Lung (tissue), 12 donors: ENCODE results near the gene AUTS2. TPM values are rescaled to one million over a fixed set of nuclear protein-coding genes. Genes with fewer than 3 reads are reported as not detected.

Source experiments
- ATAC-seq: fragments of 200-7000 bp; cut with Tn5 transposase; one replicate; pipeline ENCODE4 v1.9.1; 2020; ENCODE audit warnings: moderate number of reproducible peaks; ENCODE audit not compliant: insufficient read depth, low FRiP score
- DNase-seq, 3 donors: peaks; one replicate each; pipeline ENCODE4 v3.0.0-alpha.2; 2013 to 2017
- H3K27ac ChIP-seq, 2 donors: one replicate each; pipeline ENCODE4 v1.5.1; 2013; ENCODE audit warnings: mild to moderate bottlenecking in 2 of 2, moderate library complexity in 2 of 2, control low read depth in 1 of 2, inconsistent platforms in 1 of 2, low read depth in 1 of 2, low read length in 1 of 2
- H3K27me3 ChIP-seq, 3 donors: one replicate each; pipeline ENCODE4 v1.5.1; 2013; ENCODE audit warnings: low read length in 2 of 3; ENCODE audit not compliant: control insufficient read depth in 3 of 3, insufficient read depth in 3 of 3
- H3K36me3 ChIP-seq, 4 donors: one replicate each; pipeline ENCODE4 v1.5.1; 2013; ENCODE audit warnings: low read length in 4 of 4, mild to moderate bottlenecking in 1 of 4, moderate library complexity in 1 of 4; ENCODE audit not compliant: control insufficient read depth in 4 of 4, insufficient read depth in 4 of 4
- H3K4me1 ChIP-seq, 5 donors: one replicate each; pipeline ENCODE4 v1.5.1; 2013; ENCODE audit warnings: low read length in 5 of 5, mild to moderate bottlenecking in 2 of 5, moderate library complexity in 1 of 5; ENCODE audit not compliant: control insufficient read depth in 5 of 5, insufficient read depth in 5 of 5
- H3K4me3 ChIP-seq: one replicate; pipeline ENCODE4 v1.5.1; 2013; ENCODE audit warnings: mild to moderate bottlenecking, control low read depth, moderate library complexity
- H3K9ac ChIP-seq, 2 donors: one replicate each; pipeline ENCODE4 v1.5.1; 2013; ENCODE audit warnings: low read length in 2 of 2, control low read depth in 1 of 2; ENCODE audit not compliant: insufficient read depth in 1 of 2
- H3K9me3 ChIP-seq, 4 donors: one replicate each; pipeline ENCODE4 v1.5.1; 2013; ENCODE audit warnings: low read length in 3 of 4, mild to moderate bottlenecking in 1 of 4, moderate library complexity in 1 of 4; ENCODE audit not compliant: control insufficient read depth in 4 of 4, insufficient read depth in 3 of 4
- CTCF ChIP-seq: IDR thresholded peaks from 2 replicates; pipeline ENCODE4 v1.5.1; 2012; ENCODE audit warnings: mild to moderate bottlenecking; ENCODE audit errors: control extremely low read depth, extremely low read depth
- WGBS, 2 donors: extraction: QIAGEN DNeasy Blood & Tissue Kit; methylation state at CpG; one replicate each; pipeline ENCODE4 v1.1.7; 2013; 5-methylcytosine and 5-hydroxymethylcytosine counted together
- polyA plus RNA-seq, 2 donors: library from polyadenylated mRNA; stranded (reverse); fragments of 200-250 nt; gene quantifications; one replicate each; pipeline ENCODE4 v1.2.1, GENCODE V29; 2013
- total RNA-seq, 2 donors: library from RNA; depleted of rRNA in 1 of 2; stranded (reverse); fragments of >200 nt in 1 of 2; gene quantifications; one replicate each; pipeline ENCODE4 v1.2.1, GENCODE V29; 2014 to 2021
- donor health status: control.
- donor health status: control.
- donor health status: Bipolar disorder and iron deficiency.
- donor health status: healthy.
- donor health status: DM: yes; HTN: yes; CAD: no.

Gene AUTS2
- total and polyA plus RNA-seq, 4 donors, result 11.8 to 115 (median 40.6) TPM

GRCh38 chr7:69823151-69823744, 225.0 kb downstream of the AUTS2 start:
- Histone ChIP-seq H3K27ac (no peak overlapping the region), H3K4me3 (no peak overlapping the region), H3K9ac (no peak overlapping the region), H3K36me3 (no peaks in the 10 kb centered on the region), H3K9me3 (no peaks in the 10 kb centered on the region), H3K27me3 (no peaks in the 10 kb centered on the region), H3K4me1 (peaks cover 5 to 42% (median 24%) of the 10 kb centered on the region in 5 donors)
- WGBS, 2 donors, result 78 to 90% methylated on average over 6 of the region's 6 CpGs
- TF ChIP-seq CTCF, result no peak
- DNase-seq (no peak), ATAC-seq (no peak)

- no peaks in the 10 kb centered on the region for H3K36me3 ChIP-seq
- no peak overlapping the region for H3K27ac ChIP-seq
- ATAC-seq, result no peak
- H3K4me3 ChIP-seq, result no peak overlapping the region
- no peaks in the 10 kb centered on the region for H3K9me3 ChIP-seq
- peak in 2 of 3 donors; percentile 49 to 64 for DNase-seq
- H3K9ac ChIP-seq, result no peak overlapping the region
- no peaks in the 10 kb centered on the region for H3K27me3 ChIP-seq
- WGBS, 2 donors, result 89 to 91% methylated on average over 7 of the region's 7 CpGs
- H3K4me1 ChIP-seq, result peaks cover 2 to 32% (median 16%) of the 10 kb centered on the region in 5 donors
- TF ChIP-seq CTCF, result no peak
Observed at GRCh38 chr7:69825113-69825972, 227.1 kb downstream of the AUTS2 start.

GRCh38 chr7:69826283-69826682, 228.0 kb downstream of the AUTS2 start:
- ATAC-seq, result no peak
- no peak overlapping the region for H3K9ac ChIP-seq
- H3K4me1 ChIP-seq, result peaks cover 2 to 32% (median 16%) of the 10 kb centered on the region in 5 donors
- DNase-seq, result no peak
- no peak for TF ChIP-seq CTCF
- H3K9me3 ChIP-seq, result no peaks in the 10 kb centered on the region
- H3K4me3 ChIP-seq, result no peak overlapping the region
- no peaks in the 10 kb centered on the region for H3K36me3 ChIP-seq
- H3K27me3 ChIP-seq, result no peaks in the 10 kb centered on the region
- WGBS, 2 donors, result 84 to 89% methylated on average over 3 of the region's 3 CpGs
- H3K27ac ChIP-seq, result no peak overlapping the region
